ENCODE data around the gene RIOK2. TPM values are rescaled to one million over a fixed set of nuclear protein-coding genes. Genes with fewer than 3 reads are reported as not detected.

The RIOK2 gene
- total RNA-seq, 1 experiment from 2014 or later = 42.9 TPM

DNA sequence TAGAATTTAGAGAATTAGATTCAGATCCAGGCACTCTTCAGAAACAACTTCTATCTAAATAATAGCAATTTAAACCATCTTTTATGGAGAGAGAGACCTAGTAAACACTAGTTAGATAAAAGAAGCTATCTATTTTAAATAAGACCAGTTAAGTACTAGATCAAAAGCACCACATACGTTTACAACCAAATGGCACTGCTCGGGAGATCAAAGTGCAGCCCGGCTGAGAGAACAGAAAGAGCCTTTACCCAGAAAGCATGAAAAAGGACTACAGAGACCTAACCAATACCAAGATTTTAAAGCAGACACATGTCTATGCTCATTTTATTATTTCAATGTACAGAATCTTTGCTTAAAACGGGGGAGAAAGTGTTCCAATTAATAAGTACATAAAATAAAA is 71.4 kb downstream of the RIOK2 start:
- BruUV-seq (replicated peaks) = no TSS peak
- Histone ChIP-seq H3K4me1 (ENCODE audit: insufficient read depth, low read length, poor library complexity, severe bottlenecking) (no peaks in the 10 kb centered on the region), H3K27ac (ENCODE audit: low read depth, low read length, poor library complexity, severe bottlenecking) (no peak overlapping the region), H3K36me3 (ENCODE audit: insufficient read depth, low read length, poor library complexity, severe bottlenecking) (no peaks in the 10 kb centered on the region), H3K9me3 (ENCODE audit: low read depth, low read length, poor library complexity, severe bottlenecking) (no peaks in the 10 kb centered on the region), H3K4me3 (ENCODE audit: low read depth, low read length, poor library complexity, severe bottlenecking) (no peak overlapping the region), H3K27me3 (replicated peaks; ENCODE audit: insufficient read depth, low read depth, low read length, poor library complexity) (no peaks in the 10 kb centered on the region)
- ChIA-PET POLR2A (ENCODE audit: low non-redundant PET) (no interaction called here), CTCF (no interaction called here)
- intact Hi-C loops (cut with micrococcal nuclease; ENCODE audit: unreplicated experiment) = no loop called here
- DNase-seq (ENCODE audit: low spot score) = no peak
- TF ChIP-seq CTCF (conservative IDR thresholded peaks at IDR 0.05; ENCODE audit: low read depth, low read length) (no peak), EZH2 (IDR thresholded peaks at IDR 0.05; ENCODE audit: borderline replicate concordance, low read depth, low read length, poor library complexity, severe bottlenecking) (no peak)

GRCh38 chr5:97111004-97111403 is 72.0 kb downstream of the RIOK2 start:
- no peak overlapping the region for H3K27ac ChIP-seq (ENCODE audit: low read depth, low read length, poor library complexity, severe bottlenecking)
- no peaks in the 10 kb centered on the region for H3K36me3 ChIP-seq (ENCODE audit: insufficient read depth, low read length, poor library complexity, severe bottlenecking)
- TF ChIP-seq CTCF (conservative IDR thresholded peaks at IDR 0.05; ENCODE audit: low read depth, low read length) (no peak), EZH2 (IDR thresholded peaks at IDR 0.05; ENCODE audit: borderline replicate concordance, low read depth, low read length, poor library complexity, severe bottlenecking) (no peak)
- no peak for DNase-seq (ENCODE audit: low spot score)
- intact Hi-C loops (cut with micrococcal nuclease; ENCODE audit: unreplicated experiment) = no loop called here
- H3K27me3 ChIP-seq (replicated peaks; ENCODE audit: insufficient read depth, low read depth, low read length, poor library complexity) = no peaks in the 10 kb centered on the region
- CTCF ChIA-PET = no interaction called here
- H3K9me3 ChIP-seq (ENCODE audit: low read depth, low read length, poor library complexity, severe bottlenecking) = no peaks in the 10 kb centered on the region
- BruUV-seq (replicated peaks) = no TSS peak
- H3K4me1 ChIP-seq (ENCODE audit: insufficient read depth, low read length, poor library complexity, severe bottlenecking) = no peaks in the 10 kb centered on the region
- no peak overlapping the region for H3K4me3 ChIP-seq (ENCODE audit: low read depth, low read length, poor library complexity, severe bottlenecking)
- POLR2A ChIA-PET (ENCODE audit: low non-redundant PET) = no interaction called here

Other genes with a start within 250 kb of the RIOK2 start
- 10.3 and 12.8 TPM in 2 replicates for gene LNPEP, start 247.2 kb downstream of the RIOK2 start, total RNA-seq (2021)
- not detected in 2 replicates for gene LIX1, start 40.6 kb downstream of the RIOK2 start, total RNA-seq (2021)